Natural killer cell treated with Interleukin-12 subunit alpha and Interleukin-12 subunit beta and Interleukin-15 and Interleukin-18, amount 100 ng/mL, for 72 hours (primary cell): Measurements from ENCODE around the gene B3GALNT1. TPM values are rescaled to one million over a fixed set of nuclear protein-coding genes. Genes with fewer than 3 reads are reported as not detected.

ENCODE experiments used
- total RNA-seq, 2 donors: library from RNA; stranded (reverse); gene quantifications; one replicate each; pipeline ENCODE4 v1.2.3, GENCODE V29; 2022

B3GALNT1 gene
- total RNA-seq, 2 donors from 2014 or later: 11.3 to 15.1 TPM

Other genes starting within 250 kb of the B3GALNT1 start
- 10 to 100 TPM; 51.8 to 66.8 TPM for gene NMD3, start 116.0 kb upstream of the B3GALNT1 start, total RNA-seq